GM12878 (cell line): Measurements from ENCODE around the gene CCDC78. TPM values are rescaled to one million over a fixed set of nuclear protein-coding genes. Genes with fewer than 3 reads are reported as not detected.

Source experiments
- ATAC-seq: fragments of 200-7000 bp; cut with Tn5 transposase; 3 replicates; pipeline ENCODE4 v1.9.1; 2020; ENCODE audit warnings: mild to moderate bottlenecking, moderate library complexity
- BruUV-seq: library from RNA; stranded (reverse); fragments of 400-500 nt; replicated peaks from 2 replicates; lab custom pipeline; 2021; lab: Mats Ljungman, UMichigan
- CTCF ChIA-PET: fragments of 300-600 bp; sonication (Branson Sonifier 250); formaldehyde crosslinking; extraction: SDS; loops from one replicate; lab custom pipeline; 2021; ENCODE audit warnings: inconsistent platforms; lab: Yijun Ruan, JAX
- POLR2A ChIA-PET: fragments of 350-600 bp; formaldehyde crosslinking; extraction: SDS; loops from one replicate; lab custom pipeline; 2021; ENCODE audit warnings: inconsistent platforms; lab: Charles Lee
- RAD21 ChIA-PET: fragments of 300-600 bp; sonication (Branson Sonifier 250); formaldehyde crosslinking; loops from one replicate; lab custom pipeline; 2023; ENCODE audit warnings: antibody characterized with exemption; ENCODE audit not compliant: unreplicated experiment; lab: Charles Lee
- SMC1A ChIA-PET: fragments of 300-600 bp; sonication (Branson Sonifier 250); formaldehyde crosslinking; loops from one replicate; lab custom pipeline; 2023; ENCODE audit not compliant: unreplicated experiment, uncharacterized antibody; lab: Charles Lee
- DNase-seq: peaks from one replicate; pipeline ENCODE4 v3.0.0-alpha.2; 2011; ENCODE audit warnings: low read depth, low spot score
- FAIRE-seq: peaks from 3 replicates; lab custom pipeline; 2011; peaks lifted over from hg19 to GRCh38; lab: Jason Lieb, UNC
- H2AFZ ChIP-seq: 2 replicates; pipeline ENCODE4 v1.6.0; 2011; ENCODE audit warnings: low read depth, low read length, control low read depth; ENCODE audit not compliant: control insufficient read depth
- H3K27ac ChIP-seq: 2 replicates; pipeline ENCODE4 v1.5.1; 2011; ENCODE audit warnings: control low read depth; ENCODE audit not compliant: control insufficient read depth, insufficient read depth
- H3K27me3 ChIP-seq, 2 experiments: replicated peaks in 1 of 2; 2 replicates each; pipeline versions ENCODE4 v1.6.0 to v1.6.1; 2011; ENCODE audit warnings: low read length in 1 of 2; ENCODE audit not compliant: control insufficient read depth in 2 of 2, insufficient read depth in 2 of 2
- H3K36me3 ChIP-seq, 2 experiments: 2 replicates each; pipeline ENCODE4 v1.5.1; 2011; ENCODE audit warnings: low read length in 1 of 2; ENCODE audit not compliant: control insufficient read depth in 2 of 2, insufficient read depth in 2 of 2
- H3K4me1 ChIP-seq: 2 replicates; pipeline ENCODE4 v1.6.1; 2011; ENCODE audit warnings: mild to moderate bottlenecking, low read length, moderate library complexity, mixed read lengths; ENCODE audit not compliant: control insufficient read depth, insufficient read depth
- H3K4me2 ChIP-seq: 2 replicates; pipeline ENCODE4 v1.6.0; 2011; ENCODE audit warnings: control low read depth; ENCODE audit not compliant: control insufficient read depth, insufficient read depth
- H3K4me3 ChIP-seq: fragments of 200-600 bp; sonication (generic); 2 replicates; pipeline ENCODE4 v1.5.1; 2016
- H3K79me2 ChIP-seq: 2 replicates; pipeline ENCODE4 v1.6.0; 2011; ENCODE audit warnings: low read length; ENCODE audit not compliant: control insufficient read depth, insufficient read depth
- H3K9ac ChIP-seq: 2 replicates; pipeline ENCODE4 v1.8.0; 2011; ENCODE audit warnings: low read length, control low read depth, mixed read lengths; ENCODE audit not compliant: control insufficient read depth, insufficient read depth
- H3K9me3 ChIP-seq: replicated peaks from 3 replicates; pipeline ENCODE4 v1.5.1; 2011; ENCODE audit warnings: mild to moderate bottlenecking, low read length; ENCODE audit not compliant: control insufficient read depth, insufficient read depth
- H4K20me1 ChIP-seq: 2 replicates; pipeline ENCODE4 v1.6.0; 2011; ENCODE audit not compliant: control insufficient read depth, insufficient read depth
- CBX5 ChIP-seq: sonication (generic); IDR thresholded peaks from 2 replicates; pipeline ENCODE4 v1.6.1; 2016; ENCODE audit warnings: low read depth, moderate library complexity, mild to moderate bottlenecking, inconsistent platforms
- CHD4 ChIP-seq: fragments of 200-600 bp; sonication (generic); IDR thresholded peaks from 2 replicates; pipeline ENCODE4 v1.6.1; 2016; ENCODE audit warnings: mild to moderate bottlenecking
- DPF2 ChIP-seq: fragments of 450-650 bp; IDR thresholded peaks from 2 replicates; pipeline ENCODE4 v1.6.1; 2017; ENCODE audit warnings: mild to moderate bottlenecking
- KAT2A ChIP-seq: conservative IDR thresholded peaks from 2 replicates; pipeline ENCODE4 v1.6.1; 2011; ENCODE audit warnings: low read depth, low read length; ENCODE audit not compliant: control insufficient read depth
- LARP7 ChIP-seq: fragments of 450-650 bp; IDR thresholded peaks from 2 replicates; pipeline ENCODE4 v1.6.1; 2017; ENCODE audit warnings: mild to moderate bottlenecking
- PAX5 ChIP-seq: IDR thresholded peaks from 2 replicates; pipeline ENCODE4 v1.6.1; 2011; ENCODE audit warnings: low read depth, low read length, borderline replicate concordance
- RB1 ChIP-seq: fragments of 450-650 bp; formaldehyde crosslinking; IDR thresholded peaks from 2 replicates; pipeline ENCODE4 v1.6.1; 2017; ENCODE audit warnings: mild to moderate bottlenecking, borderline replicate concordance
- RCOR1 ChIP-seq: conservative IDR thresholded peaks from 2 replicates; pipeline ENCODE4 v1.6.1; 2012; ENCODE audit warnings: low read depth, low read length, improper control_type of control experiment
- ZBED1 ChIP-seq: IDR thresholded peaks from 2 replicates; pipeline ENCODE4 v1.6.1; 2016; ENCODE audit warnings: borderline replicate concordance
- ZNF274 ChIP-seq: IDR thresholded peaks from one replicate; pipeline ENCODE4 v1.8.0; 2011; ENCODE audit not compliant: insufficient read length, insufficient read depth
- WGBS: methylation state at CpG from one replicate; pipeline ENCODE4 v1.1.6; 2016; ENCODE audit warnings: low lambda C conversion rate; ENCODE audit not compliant: insufficient replicate concordance, insufficient coverage; ENCODE audit errors: missing lambda C conversion rate; 5-methylcytosine and 5-hydroxymethylcytosine counted together
- in situ Hi-C: fragments of 300-500 bp; cut with MboI; formaldehyde crosslinking; loops from 9 replicates; pipeline ENCODE4 v1.14.3; 2018; ENCODE audit warnings: mixed read lengths
- intact Hi-C: fragments of 100-400 bp; cut with micrococcal nuclease; formaldehyde crosslinking; loops from one replicate; pipeline ENCODE4 v1.14.2; 2022; ENCODE audit not compliant: unreplicated experiment
- polyA plus RNA-seq, 11 experiments: library from polyadenylated mRNA; depleted of rRNA in 4 of 11; unstranded in 6 of 11; stranded (reverse) in 5 of 11; fragments of >200 nt; fragmentation: Nextera tagmentation in 4 of 11; fragmentation: Illumina TruSeq in 1 of 11; extraction: Ambion mirVana in 4 of 11; extraction: Trizol in 1 of 11; gene quantifications; 1 replicate in 1 of 11; 2 replicates in 10 of 11; pipeline versions ENCODE4 v1.2.1 to v1.2.3, GENCODE V29; 2011 to 2016; ENCODE audit warnings: inconsistent platforms in 2 of 11, missing spikeins in 2 of 11, low read depth in 1 of 11
- total RNA-seq, 4 experiments: library from RNA; depleted of rRNA in 3 of 4; stranded (reverse); fragments of >200 nt in 3 of 4; fragmentation: Illumina TruSeq in 1 of 4; extraction: Trizol in 1 of 4; gene quantifications; 2 replicates each; pipeline versions ENCODE4 v1.2.1 to v1.2.3, GENCODE V29; 2013 to 2021
- TF ChIP-seq, protein P1 (sequence below): fragments of 450-650 bp; IDR thresholded peaks from 2 replicates; pipeline ENCODE4 v1.6.1; 2017; ENCODE audit warnings: mild to moderate bottlenecking

CCDC78 gene
- total and polyA plus RNA-seq, 10 of the 15 experiments (the other 5 are each of a cell fraction or from before 2014, with no cell fraction given) = 0.10 to 26.2 (median 5.4) TPM

DNA sequence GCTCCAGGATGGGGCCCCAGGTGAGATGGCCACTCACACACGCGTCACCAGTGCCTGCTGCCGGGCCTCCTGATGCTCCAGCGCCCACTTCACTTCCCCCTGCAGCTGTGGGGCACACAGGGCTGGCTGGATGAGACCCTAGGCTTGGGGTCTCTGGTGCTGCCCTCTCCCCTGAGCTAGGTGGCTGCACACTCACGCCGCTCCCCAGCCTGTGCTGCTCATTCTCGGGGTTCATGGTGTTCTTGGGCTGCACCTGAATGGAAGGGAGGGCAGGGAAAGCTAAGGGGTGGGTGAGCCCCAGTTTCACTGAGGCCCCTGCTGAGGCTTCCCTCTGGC is 1.2 kb downstream of the CCDC78 start:
- Histone ChIP-seq H3K4me2 (no peak overlapping the region), H3K4me1 (peaks cover 14% of the 10 kb centered on the region), H4K20me1 (no peaks in the 10 kb centered on the region), H3K9me3 (no peaks in the 10 kb centered on the region), H3K27me3 (no peaks in the 10 kb centered on the region), H3K36me3 (no peaks in the 10 kb centered on the region; a peak in 1 of 4 replicates), H3K79me2 (no peaks in the 10 kb centered on the region; the same call in none of the 2 replicates)
- ChIA-PET RAD21 (interaction anchor here (0.5 to 2.3 kb wide), 2 partner anchors 12 to 13 kb away, joined by 3 to 6 read pairs; no protein-coding TSS in a partner anchor), POLR2A (interaction anchor here (6.3 kb wide), 1 partner anchor 13 kb away, joined by 60 read pairs; the partner anchor contains the start of gene CIAO3), CTCF (interaction anchor here (1.0 to 1.7 kb wide), 2 partner anchors 13 to 15 kb away, joined by 3 to 5 read pairs; no protein-coding TSS in a partner anchor), SMC1A (interaction anchor here (1.7 kb wide), 2 partner anchors 10 to 13 kb away, joined by 3 to 5 read pairs; partner anchors contain the start of gene METRN)
- no TSS peak for BruUV-seq
- intact Hi-C loops = no loop called here
- in situ Hi-C loops = no loop called here
- WGBS = 73% methylated on average over 7 of the region's 7 CpGs
- TF ChIP-seq RCOR1 = no peak
- no peak for TF ChIP-seq KAT2A
- TF ChIP-seq, protein P1, sequence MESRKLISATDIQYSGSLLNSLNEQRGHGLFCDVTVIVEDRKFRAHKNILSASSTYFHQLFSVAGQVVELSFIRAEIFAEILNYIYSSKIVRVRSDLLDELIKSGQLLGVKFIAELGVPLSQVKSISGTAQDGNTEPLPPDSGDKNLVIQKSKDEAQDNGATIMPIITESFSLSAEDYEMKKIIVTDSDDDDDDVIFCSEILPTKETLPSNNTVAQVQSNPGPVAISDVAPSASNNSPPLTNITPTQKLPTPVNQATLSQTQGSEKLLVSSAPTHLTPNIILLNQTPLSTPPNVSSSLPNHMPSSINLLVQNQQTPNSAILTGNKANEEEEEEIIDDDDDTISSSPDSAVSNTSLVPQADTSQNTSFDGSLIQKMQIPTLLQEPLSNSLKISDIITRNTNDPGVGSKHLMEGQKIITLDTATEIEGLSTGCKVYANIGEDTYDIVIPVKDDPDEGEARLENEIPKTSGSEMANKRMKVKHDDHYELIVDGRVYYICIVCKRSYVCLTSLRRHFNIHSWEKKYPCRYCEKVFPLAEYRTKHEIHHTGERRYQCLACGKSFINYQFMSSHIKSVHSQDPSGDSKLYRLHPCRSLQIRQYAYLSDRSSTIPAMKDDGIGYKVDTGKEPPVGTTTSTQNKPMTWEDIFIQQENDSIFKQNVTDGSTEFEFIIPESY = no peak
- TF ChIP-seq RB1 = no peak
- TF ChIP-seq CBX5 = no peak
- no peak for TF ChIP-seq CHD4
- no peak for TF ChIP-seq DPF2
- no peak for TF ChIP-seq ZBED1
- no peak for TF ChIP-seq LARP7
- TF ChIP-seq PAX5 = no peak
- TF ChIP-seq ZNF274 = no peak
- TF ChIP-seq, all 136 proteins: peak for 0
- Histone ChIP-seq H3K9ac (no peak overlapping the region), H3K4me3 (no peak overlapping the region), H3K27ac (no peak overlapping the region), H2AFZ (no peak overlapping the region)
- no peak for DNase-seq
- FAIRE-seq = no peak
- ATAC-seq = no peak
